GM21367 (cell line): ENCODE results near the gene PHC2.

ENCODE experiments used
- ATAC-seq: cut with Tn5 transposase; IDR thresholded peaks from one replicate; pipeline ENCODE4 v1.9.1; 2021; ENCODE audit not compliant: unreplicated experiment

Gene PHC2

GRCh38 chr1:33336580-33336979, 94.3 kb downstream of the PHC2 start:
- ATAC-seq: no peak

GRCh38 chr1:33335020-33335419, 95.9 kb downstream of the PHC2 start:
- no peak for ATAC-seq

GRCh38 chr1:33334081-33334552, 96.8 kb downstream of the PHC2 start:
- no peak for ATAC-seq

- ATAC-seq: no peak
These were observed 98.0 kb downstream of the PHC2 start for GRCh38 chr1:33332881-33333280.

GRCh38 chr1:33332357-33332789, 98.5 kb downstream of the PHC2 start:
- no peak for ATAC-seq

GRCh38 chr1:33331444-33332356, 99.2 kb downstream of the PHC2 start:
- ATAC-seq: no peak

- ATAC-seq: no peak
These were observed 100.0 kb downstream of the PHC2 start for GRCh38 chr1:33330906-33331305.

- no peak for ATAC-seq
These were observed 100.5 kb downstream of the PHC2 start for GRCh38 chr1:33330361-33330890.

- no peak for ATAC-seq
These were observed 101.1 kb downstream of the PHC2 start for GRCh38 chr1:33329600-33330305.

GRCh38 chr1:33328817-33329216, 102.1 kb downstream of the PHC2 start:
- ATAC-seq: no peak

- ATAC-seq: no peak
These were observed 103.1 kb downstream of the PHC2 start for GRCh38 chr1:33327587-33328325.

- no peak for ATAC-seq
These were observed 104.1 kb downstream of the PHC2 start for GRCh38 chr1:33326785-33327184.

GRCh38 chr1:33324677-33325575, 106.0 kb downstream of the PHC2 start:
- no peak for ATAC-seq

GRCh38 chr1:33323663-33324477, 107.0 kb downstream of the PHC2 start:
- no peak for ATAC-seq

- no peak for ATAC-seq
These were observed 107.9 kb downstream of the PHC2 start for GRCh38 chr1:33322870-33323585.

- no peak for ATAC-seq
These were observed 108.8 kb downstream of the PHC2 start for GRCh38 chr1:33322109-33322508.

- no peak for ATAC-seq
These were observed 109.7 kb downstream of the PHC2 start for GRCh38 chr1:33321178-33321577.

GRCh38 chr1:33320619-33321165, 110.2 kb downstream of the PHC2 start, which contains the start of gene A3GALT2:
A3GALT2 (minus strand) TSS chr1:33321098; CDS start chr1:33321098, 0 bp downstream.
- no peak for ATAC-seq
